SU-DHL-6 (cell line): ENCODE measurements around the gene BMP6.

Source experiments
- H2AFZ ChIP-seq: fragments of 200-600 bp; sonication (generic); 2 replicates; pipeline ENCODE4 v1.6.1; 2014; ENCODE audit warnings: low read depth, mild to moderate bottlenecking, moderate library complexity, mixed read lengths, antibody characterized with exemption, low read length; ENCODE audit not compliant: severe bottlenecking
- H3F3A ChIP-seq: fragments of 200-600 bp; shearing (Covaris generic); 2 replicates; pipeline ENCODE4 v1.6.0; 2016; ENCODE audit warnings: antibody characterized with exemption, mild to moderate bottlenecking; ENCODE audit not compliant: insufficient read depth
- H3K27ac ChIP-seq: fragments of 200-600 bp; sonication (generic); 2 replicates; pipeline ENCODE4 v1.5.1; 2016; ENCODE audit warnings: low read depth, mild to moderate bottlenecking, low read length, moderate library complexity, mixed read lengths
- H3K27me3 ChIP-seq: fragments of 200-600 bp; sonication (generic), shearing (Covaris generic); 2 replicates; pipeline ENCODE4 v1.6.0; 2014; ENCODE audit warnings: mild to moderate bottlenecking, low read length
- H3K36me3 ChIP-seq: fragments of 200-600 bp; sonication (generic); 2 replicates; pipeline ENCODE4 v1.6.1; 2014; ENCODE audit warnings: mild to moderate bottlenecking, low read length, mixed read lengths
- H3K4me2 ChIP-seq: fragments of 300-600, 200-600 bp; shearing (Covaris generic), sonication (generic); 2 replicates; pipeline ENCODE4 v1.6.0; 2014; ENCODE audit warnings: low read length, low read depth, mild to moderate bottlenecking; ENCODE audit not compliant: poor library complexity, severe bottlenecking
- H3K4me3 ChIP-seq: fragments of 200-600 bp; sonication (generic); 2 replicates; pipeline ENCODE4 v1.5.1; 2014; ENCODE audit warnings: antibody characterized with exemption, low read length, mild to moderate bottlenecking, mixed read lengths; ENCODE audit not compliant: insufficient read depth, poor library complexity, severe bottlenecking
- H3K79me2 ChIP-seq: fragments of 200-600 bp; sonication (generic); 2 replicates; pipeline ENCODE4 v1.6.1; 2014; ENCODE audit warnings: mild to moderate bottlenecking, low read length, moderate library complexity; ENCODE audit not compliant: insufficient read depth
- H3K9ac ChIP-seq: fragments of 200-600 bp; sonication (generic); 2 replicates; pipeline ENCODE4 v1.7.0; 2014; ENCODE audit warnings: mild to moderate bottlenecking, low read length
- H3K9me2 ChIP-seq: fragments of 200-600 bp; sonication (generic); replicated peaks from 2 replicates; pipeline ENCODE4 v1.6.1; 2014; ENCODE audit warnings: low read length; ENCODE audit not compliant: insufficient read depth
- H3K9me3 ChIP-seq: fragments of 200-600 bp; sonication (generic); 2 replicates; pipeline ENCODE4 v1.6.1; 2014; ENCODE audit warnings: low read length, mixed read lengths; ENCODE audit not compliant: insufficient read depth
- H4K20me1 ChIP-seq: fragments of 200-600 bp; sonication (generic); 2 replicates; pipeline ENCODE4 v1.6.1; 2014; ENCODE audit warnings: low read depth, mild to moderate bottlenecking, antibody characterized with exemption, low read length, moderate library complexity, mixed read lengths
- CTCF ChIP-seq: fragments of 200-600 bp; sonication (generic); IDR thresholded peaks from one replicate; pipeline ENCODE4 v1.5.1; 2017; ENCODE audit warnings: antibody characterized with exemption, mild to moderate bottlenecking, low read length, moderate library complexity; ENCODE audit not compliant: insufficient read depth, poor library complexity, severe bottlenecking
- EZH2phosphoT487 ChIP-seq: fragments of 200-600 bp; sonication (generic), shearing (Covaris generic); conservative IDR thresholded peaks from 2 replicates; pipeline ENCODE4 v1.6.1; 2018; ENCODE audit warnings: mild to moderate bottlenecking, antibody characterized with exemption, low read length, moderate library complexity, mixed read lengths

BMP6 gene

DNA sequence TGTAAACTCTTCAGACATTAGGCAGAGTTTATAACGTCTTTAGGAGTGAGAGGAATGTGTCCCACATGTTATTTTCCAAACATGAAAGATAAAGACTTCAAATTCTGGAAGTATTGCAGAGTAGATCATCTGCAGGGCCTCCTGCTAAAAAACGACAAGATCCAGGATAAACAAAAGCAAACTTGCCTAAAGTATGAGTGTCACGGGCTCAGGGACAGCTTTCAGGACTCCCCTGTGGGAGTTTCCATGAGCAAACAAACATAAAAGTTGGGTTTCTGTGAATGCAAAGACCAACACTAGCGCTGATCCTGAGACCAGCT, 107.8 kb downstream of the BMP6 start:
- H3K4me3 ChIP-seq = no peak overlapping the region
- no peaks in the 10 kb centered on the region for H3K9me2 ChIP-seq
- H3K79me2 ChIP-seq = no peaks in the 10 kb centered on the region
- TF ChIP-seq CTCF = no peak
- no peak for TF ChIP-seq EZH2phosphoT487
- no peak overlapping the region for H3K9ac ChIP-seq
- no peak overlapping the region for H3K27ac ChIP-seq
- H3K27me3 ChIP-seq = no peaks in the 10 kb centered on the region
- H3F3A ChIP-seq = no peaks in the 10 kb centered on the region
- 0 out of 2 replicates have a peak, but pooled peaks cover 9% of the 10 kb centered on the region for H3K9me3 ChIP-seq
- H3K4me2 ChIP-seq = no peak overlapping the region
- no peaks in the 10 kb centered on the region for H4K20me1 ChIP-seq
- H2AFZ ChIP-seq = no peak overlapping the region
- H3K36me3 ChIP-seq = no peaks in the 10 kb centered on the region

GRCh38 chr6:7836371-7837026, 110.6 kb downstream of the BMP6 start:
- H4K20me1 ChIP-seq = no peaks in the 10 kb centered on the region
- no peaks in the 10 kb centered on the region for H3K36me3 ChIP-seq
- H3K79me2 ChIP-seq = no peaks in the 10 kb centered on the region
- no peak overlapping the region for H3K4me3 ChIP-seq
- no peak for TF ChIP-seq EZH2phosphoT487
- TF ChIP-seq CTCF = no peak
- H2AFZ ChIP-seq = no peak overlapping the region
- no peaks in the 10 kb centered on the region for H3F3A ChIP-seq
- H3K9me3 ChIP-seq = no peaks in the 10 kb centered on the region
- H3K9ac ChIP-seq = no peak overlapping the region
- no peak overlapping the region for H3K27ac ChIP-seq
- H3K27me3 ChIP-seq = no peaks in the 10 kb centered on the region
- H3K4me2 ChIP-seq = no peak overlapping the region
- no peaks in the 10 kb centered on the region for H3K9me2 ChIP-seq

DNA sequence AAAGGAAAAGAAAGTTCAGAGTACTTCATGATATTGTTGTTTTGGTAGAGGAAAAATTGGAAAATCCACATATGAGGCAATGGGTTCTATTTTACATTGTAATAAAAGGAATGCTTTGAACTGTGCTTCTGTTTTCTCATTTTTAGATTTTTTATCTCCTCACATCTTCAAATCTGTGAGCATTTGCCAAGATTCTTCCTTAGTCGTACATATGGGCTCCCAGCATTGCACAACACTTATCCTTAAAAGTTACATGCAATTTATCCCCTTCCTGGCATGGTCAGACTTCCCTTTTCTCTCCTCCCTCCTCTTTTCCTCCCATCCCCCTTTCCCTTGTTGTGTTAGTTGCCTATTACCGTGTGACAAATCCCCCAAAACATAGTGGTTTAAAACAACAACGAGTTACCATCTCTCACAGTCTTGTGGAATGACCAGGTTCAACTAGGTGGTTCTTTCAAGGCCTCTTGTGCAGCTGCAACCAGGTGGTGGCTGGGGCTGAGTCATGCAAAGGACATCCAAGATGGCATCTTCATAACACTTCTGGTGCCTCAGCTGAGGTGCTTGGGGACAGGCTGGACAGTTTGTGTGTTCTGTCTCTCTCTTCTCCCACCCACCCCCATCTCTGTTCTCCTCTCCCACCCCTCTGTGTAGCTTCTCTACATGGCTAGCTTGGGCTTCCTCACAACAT, 116.0 kb downstream of the BMP6 start:
- H3K27me3 ChIP-seq = no peaks in the 10 kb centered on the region
- no peaks in the 10 kb centered on the region for H4K20me1 ChIP-seq
- no peaks in the 10 kb centered on the region for H3K9me2 ChIP-seq
- no peak overlapping the region for H2AFZ ChIP-seq
- H3K4me3 ChIP-seq = no peak overlapping the region
- no peaks in the 10 kb centered on the region for H3F3A ChIP-seq
- H3K27ac ChIP-seq = no peak overlapping the region
- no peak overlapping the region for H3K9ac ChIP-seq
- TF ChIP-seq CTCF (no peak), EZH2phosphoT487 (no peak)
- H3K79me2 ChIP-seq = no peaks in the 10 kb centered on the region
- no peaks in the 10 kb centered on the region for H3K36me3 ChIP-seq
- H3K4me2 ChIP-seq = no peak overlapping the region
- H3K9me3 ChIP-seq = no peaks in the 10 kb centered on the region
